PC-3 (cell line): ENCODE results near the gene GATD1. TPM values are rescaled to one million over a fixed set of nuclear protein-coding genes. Genes with fewer than 3 reads are reported as not detected.

Experiments
- ATAC-seq: fragments of 200-7000 bp; cut with Tn5 transposase; 2 replicates; pipeline ENCODE4 v1.9.1; 2020; ENCODE audit warnings: mild to moderate bottlenecking, moderate library complexity
- BruUV-seq: library from RNA; stranded (reverse); fragments of 400-500 nt; replicated peaks from 2 replicates; lab custom pipeline; 2021; lab: Mats Ljungman, UMichigan
- CTCF ChIA-PET: fragments of 300-600 bp; sonication (Branson Sonifier 250); formaldehyde crosslinking; loops from one replicate; lab custom pipeline; 2022; ENCODE audit warnings: antibody characterized with exemption; lab: Charles Lee
- POLR2A ChIA-PET: fragments of 300-600 bp; sonication (Branson Sonifier 250); formaldehyde crosslinking; loops from one replicate; lab custom pipeline; 2022; ENCODE audit warnings: antibody characterized with exemption; ENCODE audit not compliant: unreplicated experiment; lab: Charles Lee
- DNase-seq: peaks from one replicate; pipeline ENCODE4 v3.0.0-alpha.2; 2015
- H2AFZ ChIP-seq: fragments of 300-600 bp; sonication (generic); 2 replicates; pipeline ENCODE4 v1.6.0; 2016; ENCODE audit warnings: antibody characterized with exemption, low read length
- H3F3A ChIP-seq: fragments of 300-600 bp; sonication (generic); one replicate; pipeline ENCODE4 v1.6.0; 2017; ENCODE audit warnings: antibody characterized with exemption, low read length, control low read depth, mild to moderate bottlenecking; ENCODE audit not compliant: unreplicated experiment
- H3K27ac ChIP-seq: fragments of 300-600 bp; sonication (generic); 2 replicates; pipeline ENCODE4 v1.5.1; 2016; ENCODE audit warnings: mild to moderate bottlenecking, low read length
- H3K27me3 ChIP-seq: fragments of 300-600 bp; sonication (generic); 2 replicates; pipeline ENCODE4 v1.6.1; 2016; ENCODE audit warnings: low read length, mixed read lengths
- H3K36me3 ChIP-seq: fragments of 300-600 bp; sonication (generic); 2 replicates; pipeline ENCODE4 v1.6.1; 2016; ENCODE audit warnings: low read depth, mixed run types, low read length, mixed read lengths
- H3K4me1 ChIP-seq: fragments of 300-600 bp; sonication (generic); 2 replicates; pipeline ENCODE4 v1.5.1; 2016; ENCODE audit warnings: low read length; ENCODE audit not compliant: insufficient read depth
- H3K4me2 ChIP-seq: fragments of 300-600 bp; sonication (generic); 2 replicates; pipeline ENCODE4 v1.6.0; 2016; ENCODE audit warnings: low read length
- H3K4me3 ChIP-seq: fragments of 300-600 bp; sonication (generic); 2 replicates; pipeline ENCODE4 v1.5.1; 2016; ENCODE audit warnings: mild to moderate bottlenecking, low read length, mixed read lengths
- H3K79me2 ChIP-seq: fragments of 300-600 bp; sonication (generic); 2 replicates; pipeline ENCODE4 v1.6.1; 2017; ENCODE audit warnings: low read length, mixed read lengths
- H3K9ac ChIP-seq: fragments of 300-600 bp; sonication (generic); 2 replicates; pipeline ENCODE4 v1.6.0; 2016; ENCODE audit warnings: mild to moderate bottlenecking, low read length
- H3K9me2 ChIP-seq: fragments of 300-600 bp; sonication (generic); replicated peaks from 2 replicates; pipeline ENCODE4 v1.6.1; 2016; ENCODE audit warnings: mixed run types, low read length, mixed read lengths
- H3K9me3 ChIP-seq: fragments of 300-600 bp; sonication (generic); 2 replicates; pipeline ENCODE4 v1.6.1; 2016; ENCODE audit warnings: low read length, mixed read lengths
- H4K20me1 ChIP-seq: fragments of 300-600 bp; sonication (generic); 2 replicates; pipeline ENCODE4 v1.6.1; 2016; ENCODE audit warnings: low read length, mixed read lengths
- CTCF ChIP-seq: fragments of 300-600 bp; sonication (generic); conservative IDR thresholded peaks from 2 replicates; pipeline ENCODE4 v1.5.1; 2017; ENCODE audit warnings: antibody characterized with exemption, low read depth, mild to moderate bottlenecking, low read length
- EZH2 ChIP-seq: fragments of 300-600 bp; sonication (generic); IDR thresholded peaks from one replicate; pipeline ENCODE4 v1.6.1; 2017; ENCODE audit warnings: antibody characterized with exemption, mild to moderate bottlenecking, low read length; ENCODE audit not compliant: unreplicated experiment
- EZH2phosphoT487 ChIP-seq: fragments of 300-600 bp; sonication (generic); IDR thresholded peaks from 2 replicates; pipeline ENCODE4 v1.6.1; 2018; ENCODE audit warnings: mild to moderate bottlenecking, antibody characterized with exemption, low read length, borderline replicate concordance
- intact Hi-C: fragments of 100-400 bp; cut with micrococcal nuclease; formaldehyde crosslinking; loops from 2 replicates; pipeline ENCODE4 v1.9.0; 2023
- total RNA-seq: library from RNA; depleted of rRNA; stranded (reverse); fragments of >200 nt; gene quantifications from 2 replicates; pipeline ENCODE4 v1.2.3, GENCODE V29; 2014

Gene GATD1
- total RNA-seq, 1 experiment from 2014 or later = 39.7 TPM

GRCh38 chr11:749731-750130 lies 27.6 kb downstream of the GATD1 start:
- Histone ChIP-seq H3K36me3 (no peaks in the 10 kb centered on the region; the same call in none of the 2 replicates), H3K27ac (no peak overlapping the region), H3K4me1 (peaks cover 15% of the 10 kb centered on the region), H3F3A (no peaks in the 10 kb centered on the region), H2AFZ (no peak overlapping the region), H3K9me3 (no peaks in the 10 kb centered on the region), H3K4me3 (peak overlapping the region; percentile 97), H3K9ac (peak overlapping the region; percentile 97; the same call in 1 of the 2 replicates), H3K79me2 (peaks cover 75% of the 10 kb centered on the region), H4K20me1 (peaks cover 22% of the 10 kb centered on the region), H3K27me3 (no peaks in the 10 kb centered on the region), H3K4me2 (peak overlapping the region; percentile 88), H3K9me2 (no peaks in the 10 kb centered on the region)
- no TSS peak for BruUV-seq
- ChIA-PET POLR2A (no interaction called here), CTCF (no interaction called here)
- intact Hi-C loops = loop anchor here (2.0 kb wide), 1 partner anchor 13 kb away; no protein-coding TSS in a partner anchor
- TF ChIP-seq EZH2 = no peak
- no peak for TF ChIP-seq EZH2phosphoT487
- TF ChIP-seq CTCF = no peak
- no peak for DNase-seq
- ATAC-seq = no peak

- ATAC-seq = peak; percentile 28
- POLR2A ChIA-PET = no interaction called here
- no peaks in the 10 kb centered on the region for H3K9me2 ChIP-seq
These were observed 29.3 kb downstream of the GATD1 start for GRCh38 chr11:748007-748359.

More at GRCh38 chr11:748007-748359, 29.3 kb downstream of the GATD1 start:
- Histone ChIP-seq H3K27ac (peak overlapping the region; percentile 75), H4K20me1 (peaks cover 22% of the 10 kb centered on the region), H3K36me3 (no peaks in the 10 kb centered on the region; the same call in none of the 2 replicates), H3K4me2 (peak overlapping the region; percentile 88), H3F3A (no peaks in the 10 kb centered on the region), H3K4me1 (peaks cover 15% of the 10 kb centered on the region), H3K4me3 (peak overlapping the region; percentile 97), H3K9ac (peak overlapping the region; percentile 97), H3K9me3 (no peaks in the 10 kb centered on the region), H3K79me2 (peaks cover 58% of the 10 kb centered on the region), H2AFZ (peak overlapping the region; percentile 86; the same call in 1 of the 2 replicates), H3K27me3 (no peaks in the 10 kb centered on the region)
- TF ChIP-seq EZH2phosphoT487 (no peak), EZH2 (no peak), CTCF (no peak)
- CTCF ChIA-PET = no interaction called here
- BruUV-seq = no TSS peak
- intact Hi-C loops = loop anchor here (2.0 kb wide), 1 partner anchor 15 kb away; no protein-coding TSS in a partner anchor
- DNase-seq = no peak
